Astrocyte of the cerebellum (primary cell): Measurements from ENCODE around the gene VSIG10L2.

Experiments
- DNase-seq: peaks from one replicate; pipeline ENCODE4 v3.0.0-alpha.2; 2011; ENCODE audit warnings: low read depth
- H3K4me3 ChIP-seq: 2 replicates; pipeline ENCODE4 v1.5.1; 2011; ENCODE audit warnings: mild to moderate bottlenecking, low read depth, low read length, moderate library complexity
- CTCF ChIP-seq: IDR thresholded peaks from 2 replicates; pipeline ENCODE4 v1.5.1; 2012; ENCODE audit warnings: low read length, low read depth, moderate library complexity, mild to moderate bottlenecking; ENCODE audit errors: missing control alignments
- in situ Hi-C: cut with HindIII; loops from 2 replicates; pipeline ENCODE4 v1.10.0; 2017; ENCODE audit warnings: low sequenced_read_pairs

The VSIG10L2 gene

GRCh38 chr11:125954123-125954944 lies 8.5 kb downstream of the VSIG10L2 start:
- no peak for TF ChIP-seq CTCF
- no peak overlapping the region for H3K4me3 ChIP-seq
- in situ Hi-C loops, result no loop called here
- DNase-seq, result no peak

GRCh38 chr11:125954945-125955640 lies 9.2 kb downstream of the VSIG10L2 start:
- H3K4me3 ChIP-seq, result no peak overlapping the region
- no peak for TF ChIP-seq CTCF
- no peak for DNase-seq
- in situ Hi-C loops, result no loop called here

- in situ Hi-C loops, result no loop called here
- no peak for TF ChIP-seq CTCF
Observed at GRCh38 chr11:125955856-125956255, 10.0 kb downstream of the VSIG10L2 start.

GRCh38 chr11:125956391-125957134 lies 10.7 kb downstream of the VSIG10L2 start:
- DNase-seq, result no peak
- in situ Hi-C loops, result no loop called here
- TF ChIP-seq CTCF, result no peak
- H3K4me3 ChIP-seq, result no peak overlapping the region

More at GRCh38 chr11:125955856-125956255, 10.0 kb downstream of the VSIG10L2 start:
- DNase-seq, result no peak
- H3K4me3 ChIP-seq, result no peak overlapping the region

- in situ Hi-C loops, result no loop called here
- DNase-seq, result no peak
Observed at GRCh38 chr11:125957618-125958332, 11.9 kb downstream of the VSIG10L2 start.

More at GRCh38 chr11:125957618-125958332, 11.9 kb downstream of the VSIG10L2 start:
- TF ChIP-seq CTCF, result no peak
- no peak overlapping the region for H3K4me3 ChIP-seq
